Measurements from ENCODE around the gene AK1.

DNA sequence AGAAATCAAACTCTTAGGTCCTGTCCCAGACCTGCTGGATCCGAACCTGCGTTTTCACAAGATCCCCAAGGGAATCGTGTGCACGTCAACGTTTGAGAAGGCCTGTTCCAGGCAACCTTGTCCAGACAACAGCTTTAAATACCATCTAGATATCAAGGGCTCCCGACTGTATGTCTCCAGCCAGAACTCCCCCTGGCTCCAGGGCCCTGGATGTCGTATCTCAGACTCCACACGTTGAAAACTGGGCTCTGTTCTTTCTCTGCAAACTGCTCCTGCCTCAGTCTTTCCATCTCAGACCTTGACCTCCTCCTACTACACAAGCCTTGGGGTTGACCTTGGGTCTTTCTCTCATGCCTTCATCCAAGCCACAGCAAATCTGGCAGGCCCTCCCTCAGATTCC lies 17.2 kb downstream of the AK1 start:
- TF ChIP-seq ZNF891 (CRISPR knock-in tag; IDR thresholded peaks at IDR 0.05) (no peak), CTCF (CRISPR knock-in tag; IDR thresholded peaks at IDR 0.05) (no peak), YY1 (IDR thresholded peaks at IDR 0.05; ENCODE audit: insufficient read depth, insufficient replicate concordance, low read depth, low read length) (no peak), ZNF10 (CRISPR knock-in tag; IDR thresholded peaks at IDR 0.05; ENCODE audit: borderline replicate concordance, low read depth) (no peak), SMC3 (IDR thresholded peaks at IDR 0.05; ENCODE audit: low read length) (no peak), POGK (CRISPR knock-in tag; conservative IDR thresholded peaks at IDR 0.05) (no peak), MYNN (CRISPR knock-in tag; IDR thresholded peaks at IDR 0.05; ENCODE audit: low read depth) (no peak), ZNF879 (CRISPR knock-in tag; IDR thresholded peaks at IDR 0.05) (no peak), SRSF9 (IDR thresholded peaks at IDR 0.05; ENCODE audit: borderline replicate concordance, insufficient read depth, low read depth, low read length, poor library complexity, severe bottlenecking) (no peak), SOX6 (IDR thresholded peaks at IDR 0.05) (no peak), SOX6 (CRISPR knock-in tag; IDR thresholded peaks at IDR 0.05) (no peak), BHLHE40 (IDR thresholded peaks at IDR 0.05; ENCODE audit: low read length) (no peak)
- TF ChIP-seq, protein P1, sequence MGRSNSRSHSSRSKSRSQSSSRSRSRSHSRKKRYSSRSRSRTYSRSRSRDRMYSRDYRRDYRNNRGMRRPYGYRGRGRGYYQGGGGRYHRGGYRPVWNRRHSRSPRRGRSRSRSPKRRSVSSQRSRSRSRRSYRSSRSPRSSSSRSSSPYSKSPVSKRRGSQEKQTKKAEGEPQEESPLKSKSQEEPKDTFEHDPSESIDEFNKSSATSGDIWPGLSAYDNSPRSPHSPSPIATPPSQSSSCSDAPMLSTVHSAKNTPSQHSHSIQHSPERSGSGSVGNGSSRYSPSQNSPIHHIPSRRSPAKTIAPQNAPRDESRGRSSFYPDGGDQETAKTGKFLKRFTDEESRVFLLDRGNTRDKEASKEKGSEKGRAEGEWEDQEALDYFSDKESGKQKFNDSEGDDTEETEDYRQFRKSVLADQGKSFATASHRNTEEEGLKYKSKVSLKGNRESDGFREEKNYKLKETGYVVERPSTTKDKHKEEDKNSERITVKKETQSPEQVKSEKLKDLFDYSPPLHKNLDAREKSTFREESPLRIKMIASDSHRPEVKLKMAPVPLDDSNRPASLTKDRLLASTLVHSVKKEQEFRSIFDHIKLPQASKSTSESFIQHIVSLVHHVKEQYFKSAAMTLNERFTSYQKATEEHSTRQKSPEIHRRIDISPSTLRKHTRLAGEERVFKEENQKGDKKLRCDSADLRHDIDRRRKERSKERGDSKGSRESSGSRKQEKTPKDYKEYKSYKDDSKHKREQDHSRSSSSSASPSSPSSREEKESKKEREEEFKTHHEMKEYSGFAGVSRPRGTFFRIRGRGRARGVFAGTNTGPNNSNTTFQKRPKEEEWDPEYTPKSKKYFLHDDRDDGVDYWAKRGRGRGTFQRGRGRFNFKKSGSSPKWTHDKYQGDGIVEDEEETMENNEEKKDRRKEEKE (IDR thresholded peaks at IDR 0.05), result no peak
- TF ChIP-seq, protein P2, sequence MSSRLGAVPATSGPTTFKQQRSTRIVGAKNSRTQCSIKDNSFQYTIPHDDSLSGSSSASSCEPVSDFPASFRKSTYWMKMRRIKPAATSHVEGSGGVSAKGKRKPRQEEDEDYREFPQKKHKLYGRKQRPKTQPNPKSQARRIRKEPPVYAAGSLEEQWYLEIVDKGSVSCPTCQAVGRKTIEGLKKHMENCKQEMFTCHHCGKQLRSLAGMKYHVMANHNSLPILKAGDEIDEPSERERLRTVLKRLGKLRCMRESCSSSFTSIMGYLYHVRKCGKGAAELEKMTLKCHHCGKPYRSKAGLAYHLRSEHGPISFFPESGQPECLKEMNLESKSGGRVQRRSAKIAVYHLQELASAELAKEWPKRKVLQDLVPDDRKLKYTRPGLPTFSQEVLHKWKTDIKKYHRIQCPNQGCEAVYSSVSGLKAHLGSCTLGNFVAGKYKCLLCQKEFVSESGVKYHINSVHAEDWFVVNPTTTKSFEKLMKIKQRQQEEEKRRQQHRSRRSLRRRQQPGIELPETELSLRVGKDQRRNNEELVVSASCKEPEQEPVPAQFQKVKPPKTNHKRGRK (CRISPR knock-in tag; IDR thresholded peaks at IDR 0.05), result no peak

All from HepG2 (cell line).